Mucosa of stomach (tissue), 1 donor: ENCODE data around the gene MAP3K3.
A peak's percentile ranks its signal among the peaks of the same experiment; 100 is the strongest.
"Not testable (repeated sequence)": the region's sequence is repeated elsewhere in the genome, so short reads cannot be mapped to it uniquely, and the experiment has no call there.

Source experiments
- H3K27me3 ChIP-seq: one replicate; pipeline ENCODE4 v1.7.0; 2013; ENCODE audit warnings: mild to moderate bottlenecking, low read length; ENCODE audit not compliant: control insufficient read depth, insufficient read depth
- H3K36me3 ChIP-seq: one replicate; pipeline ENCODE4 v1.7.0; 2013; ENCODE audit warnings: low read length; ENCODE audit not compliant: control insufficient read depth, insufficient read depth
- H3K4me1 ChIP-seq: one replicate; pipeline ENCODE4 v1.7.0; 2013; ENCODE audit warnings: mild to moderate bottlenecking, low read length; ENCODE audit not compliant: control insufficient read depth, insufficient read depth
- H3K4me3 ChIP-seq: one replicate; pipeline ENCODE4 v1.7.0; 2013; ENCODE audit warnings: low read length
- H3K9ac ChIP-seq: one replicate; pipeline ENCODE4 v1.7.0; 2013; ENCODE audit warnings: mild to moderate bottlenecking, low read length, moderate library complexity
- H3K9me3 ChIP-seq: one replicate; pipeline ENCODE4 v1.7.0; 2013; ENCODE audit warnings: mild to moderate bottlenecking, low read length, moderate library complexity; ENCODE audit not compliant: control insufficient read depth
- donor health status: Pancreatic carcinoma.

Gene MAP3K3

GRCh38 chr17:63705657-63706056 is 83.4 kb downstream of the MAP3K3 start:
- Histone ChIP-seq H3K4me3 (no peak overlapping the region), H3K27me3 (no peaks in the 10 kb centered on the region), H3K9ac (no peak overlapping the region), H3K36me3 (no peaks in the 10 kb centered on the region), H3K9me3 (no peaks in the 10 kb centered on the region), H3K4me1 (peaks cover 12% of the 10 kb centered on the region)

DNA sequence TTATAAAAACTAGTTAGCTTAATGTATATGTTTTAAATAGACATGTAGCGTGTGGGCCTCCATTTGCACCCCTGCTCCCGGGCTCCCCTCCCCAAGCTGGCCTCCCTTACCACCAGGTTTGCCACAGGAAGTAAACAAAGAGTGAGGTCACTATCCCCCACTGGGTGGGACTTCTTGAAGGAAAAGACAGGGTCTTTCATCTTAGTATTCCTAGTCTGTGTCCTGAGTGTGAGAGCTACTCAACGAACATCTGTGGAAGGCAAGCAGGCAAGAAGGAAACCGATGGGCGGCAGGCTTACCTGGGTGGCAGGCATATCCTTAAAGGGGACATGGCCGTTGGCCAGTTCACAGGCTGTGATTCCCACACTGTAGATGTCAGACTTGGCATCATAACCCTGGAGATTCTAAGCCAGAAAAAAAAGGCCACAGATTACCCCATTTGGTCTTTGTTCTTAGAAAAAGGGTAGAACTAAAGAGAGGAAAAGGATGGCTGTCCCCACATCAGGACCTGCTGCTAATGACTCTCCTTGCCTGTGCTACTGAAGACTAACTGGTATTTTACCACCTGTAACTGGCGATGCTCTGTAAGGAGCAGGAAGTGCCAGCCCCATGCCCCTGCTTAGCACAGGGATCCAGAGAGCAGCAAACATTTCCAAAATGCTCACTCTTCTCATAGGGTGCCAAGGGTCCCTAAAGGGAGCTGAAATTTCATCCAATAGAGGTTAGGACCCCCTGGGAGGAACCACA is 84.3 kb downstream of the MAP3K3 start:
- H3K9ac ChIP-seq: no peak overlapping the region
- H3K4me1 ChIP-seq: peaks cover 5% of the 10 kb centered on the region
- H3K4me3 ChIP-seq: no peak overlapping the region
- no peaks in the 10 kb centered on the region for H3K36me3 ChIP-seq
- no peaks in the 10 kb centered on the region for H3K27me3 ChIP-seq
- no peaks in the 10 kb centered on the region for H3K9me3 ChIP-seq

- H3K4me1 ChIP-seq: peaks cover 3% of the 10 kb centered on the region
- H3K36me3 ChIP-seq: no peaks in the 10 kb centered on the region
Measured at GRCh38 chr17:63707151-63707550, 84.9 kb downstream of the MAP3K3 start.

DNA sequence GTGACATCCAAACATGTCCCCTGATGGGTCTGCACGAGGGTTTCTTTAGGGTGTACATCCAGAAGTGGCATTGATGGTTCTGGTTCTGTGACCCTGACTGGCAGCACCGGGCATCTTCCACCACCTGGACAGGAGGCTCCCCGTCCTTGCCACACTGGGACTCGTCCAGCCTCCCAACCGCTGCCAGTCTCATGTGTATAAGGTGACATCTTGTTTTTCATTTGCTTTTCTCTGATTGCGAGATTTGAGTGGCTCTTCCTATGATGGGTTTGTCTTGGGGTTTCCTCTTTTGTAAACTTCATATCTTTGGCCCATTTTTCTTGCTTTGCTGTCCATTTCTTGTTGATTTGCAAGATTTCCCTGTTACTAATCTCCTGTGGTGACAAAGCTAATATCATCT is 86.9 kb downstream of the MAP3K3 start:
- no peak overlapping the region for H3K9ac ChIP-seq
- no peaks in the 10 kb centered on the region for H3K36me3 ChIP-seq
- no peak overlapping the region for H3K4me3 ChIP-seq
- no peaks in the 10 kb centered on the region for H3K9me3 ChIP-seq
- H3K27me3 ChIP-seq: no peaks in the 10 kb centered on the region
- H3K4me1 ChIP-seq: no peaks in the 10 kb centered on the region

More at GRCh38 chr17:63707151-63707550, 84.9 kb downstream of the MAP3K3 start:
- no peak overlapping the region for H3K4me3 ChIP-seq
- no peaks in the 10 kb centered on the region for H3K27me3 ChIP-seq
- H3K9me3 ChIP-seq: no peaks in the 10 kb centered on the region
- no peak overlapping the region for H3K9ac ChIP-seq

- no peaks in the 10 kb centered on the region for H3K4me1 ChIP-seq
- H3K27me3 ChIP-seq: no peaks in the 10 kb centered on the region
- no peaks in the 10 kb centered on the region for H3K36me3 ChIP-seq
- H3K9ac ChIP-seq: no peak overlapping the region
- no peaks in the 10 kb centered on the region for H3K9me3 ChIP-seq
- no peak overlapping the region for H3K4me3 ChIP-seq
Measured at GRCh38 chr17:63714550-63715277, 92.5 kb downstream of the MAP3K3 start.

- H3K9me3 ChIP-seq: no peaks in the 10 kb centered on the region
- no peaks in the 10 kb centered on the region for H3K27me3 ChIP-seq
- H3K36me3 ChIP-seq: no peaks in the 10 kb centered on the region
- H3K9ac ChIP-seq: no peak overlapping the region
- H3K4me1 ChIP-seq: no peaks in the 10 kb centered on the region
- H3K4me3 ChIP-seq: no peak overlapping the region
Measured at GRCh38 chr17:63716426-63716825, 94.2 kb downstream of the MAP3K3 start.

DNA sequence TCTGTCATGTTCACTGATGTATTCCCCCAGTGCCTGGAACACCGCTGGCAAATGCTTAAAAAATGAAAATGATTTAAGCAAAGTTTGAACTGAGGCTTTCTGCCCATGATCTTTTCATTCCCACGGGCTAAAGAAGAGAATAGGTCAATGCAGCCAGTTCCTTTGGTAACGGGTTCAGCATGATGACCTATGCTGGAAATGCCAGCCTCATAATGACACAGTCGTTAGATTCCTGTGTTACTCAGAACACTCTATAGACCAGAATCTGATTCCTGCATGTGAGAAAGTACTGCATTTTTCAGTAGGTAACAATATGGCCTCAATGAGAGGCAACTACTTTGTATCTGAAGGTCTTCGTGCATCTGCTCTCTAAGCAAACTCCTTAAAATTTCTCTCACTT is 96.8 kb downstream of the MAP3K3 start:
- no peak overlapping the region for H3K9ac ChIP-seq
- no peaks in the 10 kb centered on the region for H3K36me3 ChIP-seq
- no peaks in the 10 kb centered on the region for H3K27me3 ChIP-seq
- H3K9me3 ChIP-seq: no peaks in the 10 kb centered on the region
- H3K4me1 ChIP-seq: no peaks in the 10 kb centered on the region
- H3K4me3 ChIP-seq: no peak overlapping the region

DNA sequence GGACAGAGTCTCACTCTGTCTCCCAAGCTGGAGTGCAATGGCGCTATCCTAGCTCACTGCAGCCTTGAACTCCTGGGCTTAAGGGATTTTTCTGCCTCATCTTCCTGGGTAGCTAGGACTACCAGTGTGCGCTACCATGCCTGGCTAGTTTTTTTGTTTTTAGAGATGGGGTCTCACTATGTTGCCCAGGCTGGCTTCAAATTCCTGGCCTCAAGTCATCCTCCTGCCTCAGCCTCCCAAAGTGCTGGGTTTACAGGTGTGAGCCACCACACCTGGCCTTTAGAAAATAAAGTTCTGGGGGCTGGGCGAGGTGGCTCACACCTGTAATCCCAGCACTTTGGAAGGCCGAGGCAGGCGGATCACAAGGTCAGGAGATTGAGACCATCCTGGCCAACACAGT is 98.0 kb downstream of the MAP3K3 start:
- H3K4me1 ChIP-seq, H3K27me3 ChIP-seq, H3K9me3 ChIP-seq, H3K36me3 ChIP-seq, H3K4me3 ChIP-seq, H3K9ac ChIP-seq: not testable (repeated sequence)

- H3K4me3 ChIP-seq: no peak overlapping the region
- no peaks in the 10 kb centered on the region for H3K27me3 ChIP-seq
- no peak overlapping the region for H3K9ac ChIP-seq
- H3K4me1 ChIP-seq: no peaks in the 10 kb centered on the region
- no peaks in the 10 kb centered on the region for H3K36me3 ChIP-seq
- no peaks in the 10 kb centered on the region for H3K9me3 ChIP-seq
Measured at GRCh38 chr17:63722403-63722802, 100.2 kb downstream of the MAP3K3 start.

DNA sequence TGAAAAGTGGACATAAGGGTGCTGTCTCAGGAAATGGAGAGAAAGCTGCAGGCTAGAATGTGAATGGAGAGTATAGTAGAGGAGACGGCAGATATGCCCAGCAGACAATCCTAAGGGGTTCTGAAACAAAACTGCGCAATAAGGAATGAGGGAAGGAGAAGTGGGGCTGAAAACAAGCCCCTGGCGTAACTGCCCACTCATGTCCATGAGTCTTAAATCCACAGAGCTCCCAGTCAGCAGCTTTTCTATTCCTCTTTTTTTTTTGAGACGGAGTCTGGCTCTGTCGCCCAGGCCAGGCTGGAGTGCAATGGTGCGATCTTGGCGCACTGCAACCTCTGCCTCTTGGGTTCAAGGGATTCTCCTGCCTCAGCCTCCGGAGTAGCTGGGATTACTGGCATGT is 113.5 kb downstream of the MAP3K3 start:
- Histone ChIP-seq H3K9ac (no peak overlapping the region), H3K27me3 (no peaks in the 10 kb centered on the region), H3K36me3 (no peaks in the 10 kb centered on the region), H3K9me3 (no peaks in the 10 kb centered on the region), H3K4me1 (peaks cover 3% of the 10 kb centered on the region), H3K4me3 (no peak overlapping the region)

- Histone ChIP-seq H3K9ac (peak overlapping the region; percentile 88), H3K9me3 (no peaks in the 10 kb centered on the region), H3K4me3 (peak overlapping the region; percentile 70), H3K4me1 (peaks cover 6% of the 10 kb centered on the region), H3K27me3 (no peaks in the 10 kb centered on the region), H3K36me3 (no peaks in the 10 kb centered on the region)
Measured at GRCh38 chr17:63740464-63741142, 118.4 kb downstream of the MAP3K3 start.

- Histone ChIP-seq H3K4me1 (peaks cover 6% of the 10 kb centered on the region), H3K27me3 (no peaks in the 10 kb centered on the region), H3K9me3 (no peaks in the 10 kb centered on the region), H3K4me3 (peak overlapping the region; percentile 70), H3K9ac (peak overlapping the region; percentile 88), H3K36me3 (no peaks in the 10 kb centered on the region)
Measured at GRCh38 chr17:63741143-63741407, 118.9 kb downstream of the MAP3K3 start.
